IMR-90 (cell line): ENCODE measurements around the gene XRCC3. TPM values are rescaled to one million over a fixed set of nuclear protein-coding genes. Genes with fewer than 3 reads are reported as not detected.

Experiments
- ATAC-seq: fragments of 200-7000 bp; cut with Tn5 transposase; 2 replicates; pipeline ENCODE4 v1.9.1; 2020; ENCODE audit warnings: low read depth, mild to moderate bottlenecking, moderate library complexity
- Bru-seq: library from RNA; stranded (reverse); fragments of 400-500 nt; gene quantifications from one replicate; lab custom pipeline; 2021; lab: Mats Ljungman, UMichigan
- BruChase-seq, 2 experiments: library from RNA; stranded (reverse); fragments of 400-500 nt; gene quantifications; one replicate each; lab custom pipeline; 2021; lab: Mats Ljungman, UMichigan
- BruUV-seq: library from RNA; stranded (reverse); fragments of 400-500 nt; replicated peaks from 2 replicates; lab custom pipeline; 2021; lab: Mats Ljungman, UMichigan
- CTCF ChIA-PET: fragments of 300-600 bp; formaldehyde crosslinking; extraction: SDS; loops from one replicate; lab custom pipeline; 2021; ENCODE audit warnings: antibody characterized with exemption; lab: Yijun Ruan, JAX
- POLR2A ChIA-PET: fragments of 300-600 bp; sonication (Branson Sonifier 250); formaldehyde crosslinking; loops from one replicate; lab custom pipeline; 2022; ENCODE audit warnings: antibody characterized with exemption; ENCODE audit not compliant: unreplicated experiment; lab: Charles Lee
- DNase-seq: peaks from one replicate; pipeline ENCODE4 v3.0.0; 2013
- H2AFZ ChIP-seq: replicated peaks from 2 replicates; pipeline ENCODE3; 2013; ENCODE audit warnings: low read length, mild to moderate bottlenecking; ENCODE audit not compliant: poor library complexity
- H2AK5ac ChIP-seq: 2 replicates; pipeline ENCODE4 v1.6.1; 2013; ENCODE audit warnings: low read depth, low read length, inconsistent platforms
- H2AK9ac ChIP-seq: replicated peaks from 2 replicates; pipeline ENCODE3; 2013; ENCODE audit warnings: mild to moderate bottlenecking, low read depth, low read length, moderate library complexity; ENCODE audit not compliant: poor library complexity
- H2BK120ac ChIP-seq: 2 replicates; pipeline ENCODE4 v1.6.1; 2013; ENCODE audit warnings: low read depth, low read length, inconsistent platforms
- H2BK15ac ChIP-seq: 3 replicates; pipeline ENCODE4 v1.6.1; 2013; ENCODE audit warnings: low read depth, low read length, inconsistent platforms
- H2BK20ac ChIP-seq: 2 replicates; pipeline ENCODE4 v1.6.1; 2013; ENCODE audit warnings: low read depth, mild to moderate bottlenecking, inconsistent platforms, low read length, moderate library complexity
- H2BK5ac ChIP-seq: 2 replicates; pipeline ENCODE4 v1.6.1; 2013; ENCODE audit warnings: mild to moderate bottlenecking, low read depth, low read length, inconsistent platforms; ENCODE audit not compliant: poor library complexity, severe bottlenecking
- H3K14ac ChIP-seq: replicated peaks from 2 replicates; pipeline ENCODE4 v1.6.1; 2013; ENCODE audit warnings: low read depth, low read length, inconsistent platforms
- H3K18ac ChIP-seq: 2 replicates; pipeline ENCODE4 v1.6.1; 2013; ENCODE audit warnings: low read depth, low read length, control low read depth
- H3K23ac ChIP-seq: 2 replicates; pipeline ENCODE4 v1.6.1; 2013; ENCODE audit warnings: low read depth, low read length, inconsistent platforms
- H3K27ac ChIP-seq: 2 replicates; pipeline ENCODE4 v1.5.1; 2013; ENCODE audit warnings: mild to moderate bottlenecking, control low read depth, low read length; ENCODE audit not compliant: insufficient read depth
- H3K27me3 ChIP-seq: 2 replicates; pipeline ENCODE4 v1.6.1; 2013; ENCODE audit warnings: low read length; ENCODE audit not compliant: control insufficient read depth, insufficient read depth
- H3K36me3 ChIP-seq: 2 replicates; pipeline ENCODE4 v1.6.1; 2013; ENCODE audit warnings: low read length, mixed read lengths; ENCODE audit not compliant: control insufficient read depth, insufficient read depth
- H3K4ac ChIP-seq: 2 replicates; pipeline ENCODE4 v1.6.1; 2013; ENCODE audit warnings: low read depth, low read length, inconsistent platforms
- H3K4me1 ChIP-seq: 2 replicates; pipeline ENCODE4 v1.6.1; 2013; ENCODE audit warnings: low read length, mixed read lengths; ENCODE audit not compliant: control insufficient read depth, insufficient read depth
- H3K4me2 ChIP-seq: 2 replicates; pipeline ENCODE4 v1.6.1; 2013; ENCODE audit warnings: low read depth, mild to moderate bottlenecking, control low read depth, low read length, moderate library complexity
- H3K4me3 ChIP-seq: 2 replicates; pipeline ENCODE4 v1.5.1; 2013; ENCODE audit warnings: low read depth, mild to moderate bottlenecking, control low read depth, low read length, moderate library complexity; ENCODE audit not compliant: insufficient read depth
- H3K56ac ChIP-seq: 2 replicates; pipeline ENCODE4 v1.6.1; 2013; ENCODE audit warnings: low read length, inconsistent platforms; ENCODE audit not compliant: insufficient read depth; ENCODE audit errors: extremely low read depth
- H3K79me1 ChIP-seq, 2 experiments: 2 replicates each; pipeline ENCODE4 v1.6.1; 2013; ENCODE audit warnings: low read length in 2 of 2, inconsistent platforms in 1 of 2, low read depth in 1 of 2
- H3K9ac ChIP-seq: 2 replicates; pipeline ENCODE4 v1.6.1; 2013; ENCODE audit warnings: low read depth, low read length, control low read depth
- H3K9me1 ChIP-seq: 2 replicates; pipeline ENCODE4 v1.6.1; 2013; ENCODE audit warnings: low read length, inconsistent platforms; ENCODE audit not compliant: insufficient read depth
- H3K9me3 ChIP-seq: 2 replicates; pipeline ENCODE4 v1.6.1; 2013; ENCODE audit warnings: low read length; ENCODE audit not compliant: control insufficient read depth, insufficient read depth
- H4K20me1 ChIP-seq: 2 replicates; pipeline ENCODE4 v1.6.1; 2013; ENCODE audit warnings: low read length, inconsistent platforms; ENCODE audit not compliant: insufficient read depth
- H4K5ac ChIP-seq: 2 replicates; pipeline ENCODE4 v1.6.1; 2013; ENCODE audit warnings: mild to moderate bottlenecking, low read depth, low read length, control low read depth
- H4K8ac ChIP-seq, 2 experiments: 2 replicates each; pipeline ENCODE4 v1.6.1; 2013; ENCODE audit warnings: low read depth in 2 of 2, low read length in 2 of 2, control low read depth in 1 of 2, inconsistent platforms in 1 of 2
- H4K91ac ChIP-seq: 2 replicates; pipeline ENCODE4 v1.6.1; 2013; ENCODE audit warnings: low read depth, low read length, inconsistent platforms; ENCODE audit not compliant: insufficient read depth
- BHLHE40 ChIP-seq: fragments of 150-350 bp; IDR thresholded peaks from 2 replicates; pipeline ENCODE4 v1.6.1; 2016; ENCODE audit warnings: mild to moderate bottlenecking, low read depth, low read length
- CHD1 ChIP-seq: IDR thresholded peaks from 2 replicates; pipeline ENCODE4 v1.6.1; 2012; ENCODE audit warnings: low read depth, low read length, improper control_type of control experiment
- FOS ChIP-seq: fragments of 150-350 bp; IDR thresholded peaks from 2 replicates; pipeline ENCODE4 v1.6.1; 2016; ENCODE audit warnings: low read depth, low read length
- MAFK ChIP-seq: IDR thresholded peaks from 2 replicates; pipeline ENCODE4 v1.6.1; 2012; ENCODE audit warnings: low read depth, low read length, improper control_type of control experiment
- MXI1 ChIP-seq: IDR thresholded peaks from 2 replicates; pipeline ENCODE4 v1.6.1; 2012; ENCODE audit warnings: low read depth, mild to moderate bottlenecking, low read length, moderate library complexity, borderline replicate concordance
- NFE2L2 ChIP-seq: fragments of 150-350 bp; IDR thresholded peaks from 2 replicates; pipeline ENCODE4 v1.6.1; 2016; ENCODE audit warnings: low read depth, mild to moderate bottlenecking, low read length
- POLR2A ChIP-seq: IDR thresholded peaks from 2 replicates; pipeline ENCODE4 v1.6.1; 2012; ENCODE audit warnings: mild to moderate bottlenecking, low read depth, low read length
- RAD21 ChIP-seq: IDR thresholded peaks from 2 replicates; pipeline ENCODE4 v1.6.1; 2012; ENCODE audit warnings: low read length, improper control_type of control experiment
- RFX5 ChIP-seq: IDR thresholded peaks from 2 replicates; pipeline ENCODE4 v1.8.0; 2012; ENCODE audit warnings: low read depth, mild to moderate bottlenecking, low read length, moderate library complexity
- SMC3 ChIP-seq: fragments of 150-350 bp; IDR thresholded peaks from 2 replicates; pipeline ENCODE4 v1.6.1; 2016; ENCODE audit warnings: low read depth, mild to moderate bottlenecking, antibody characterized with exemption, low read length, moderate library complexity
- WGBS, 2 experiments: methylation state at CpG; one replicate each; pipeline versions ENCODE4 v1.1.5 to v1.1.7; 2013; ENCODE audit warnings: missing lambda C conversion rate in 2 of 2; ENCODE audit not compliant: insufficient read length in 1 of 2; ENCODE audit errors: extremely low coverage in 2 of 2; 5-methylcytosine and 5-hydroxymethylcytosine counted together
- dilution Hi-C: fragments of 300-500 bp; cut with HindIII; formaldehyde crosslinking; loops from one replicate; pipeline ENCODE4 v1.14.3; 2018; ENCODE audit warnings: low sequenced_read_pairs; ENCODE audit not compliant: unreplicated experiment
- in situ Hi-C: fragments of 300-500 bp; cut with MboI; formaldehyde crosslinking; loops from 3 replicates; pipeline ENCODE4 v1.14.3; 2019; ENCODE audit warnings: low sequenced_read_pairs, inconsistent platforms, mixed read lengths
- intact Hi-C: fragments of 100-400 bp; cut with micrococcal nuclease; formaldehyde crosslinking; loops from 2 replicates; pipeline ENCODE4 v1.10.0; 2022
- long read RNA-seq: library from polyadenylated mRNA; unstranded; transcript quantifications from one replicate; pipeline ENCODE4 v2.0.0, GENCODE V29; 2021; ENCODE audit not compliant: unreplicated experiment
- polyA plus RNA-seq, 3 experiments: library from polyadenylated mRNA; depleted of rRNA; stranded (reverse); fragments of >200 nt; gene quantifications; 2 replicates each; pipeline ENCODE4 v1.2.3, GENCODE V29; 2012; ENCODE audit warnings: low replicate concordance in 1 of 3
- total RNA-seq: library from RNA; depleted of rRNA; stranded (reverse); fragments of >200 nt; gene quantifications from 2 replicates; pipeline ENCODE4 v1.2.3, GENCODE V29; 2012; rRNA removed
- TF ChIP-seq, protein P1 (sequence below): fragments of 150-350 bp; IDR thresholded peaks from 2 replicates; pipeline ENCODE4 v1.6.1; 2016; ENCODE audit warnings: low read depth, mild to moderate bottlenecking, low read length, moderate library complexity, borderline replicate concordance
- TF ChIP-seq, protein P2 (sequence below): conservative IDR thresholded peaks from 2 replicates; pipeline ENCODE4 v1.5.1; 2012; ENCODE audit warnings: mild to moderate bottlenecking, low read depth, low read length, improper control_type of control experiment

The XRCC3 gene
- total RNA-seq (7.5 and 8.1 TPM in 2 replicates), polyA plus RNA-seq (2012; rRNA removed) (9.0 and 9.5 TPM in 2 replicates), Bru-seq, nascent RNA (percentile 42 among the genes with signal in this experiment), BruChase-seq, experiment 1, labeled RNA remaining after a 6-hour chase (percentile 44 among the genes with signal in this experiment), BruChase-seq, experiment 2, labeled RNA remaining after a 2-hour chase (percentile 36 among the genes with signal in this experiment)
- polyA plus RNA-seq (2012; cell fraction: cytosol; rRNA removed), result 5.3 and 5.5 TPM in 2 replicates
- 29.9 and 33.1 TPM in 2 replicates for polyA plus RNA-seq (2012; cell fraction: nucleus; rRNA removed; ENCODE audit: low replicate concordance)
- long read RNA-seq, partial matches to known transcripts, result 1 of 8 reads
- long read RNA-seq, other reads (novel, unspliced or antisense), result 4 of 8 reads

DNA sequence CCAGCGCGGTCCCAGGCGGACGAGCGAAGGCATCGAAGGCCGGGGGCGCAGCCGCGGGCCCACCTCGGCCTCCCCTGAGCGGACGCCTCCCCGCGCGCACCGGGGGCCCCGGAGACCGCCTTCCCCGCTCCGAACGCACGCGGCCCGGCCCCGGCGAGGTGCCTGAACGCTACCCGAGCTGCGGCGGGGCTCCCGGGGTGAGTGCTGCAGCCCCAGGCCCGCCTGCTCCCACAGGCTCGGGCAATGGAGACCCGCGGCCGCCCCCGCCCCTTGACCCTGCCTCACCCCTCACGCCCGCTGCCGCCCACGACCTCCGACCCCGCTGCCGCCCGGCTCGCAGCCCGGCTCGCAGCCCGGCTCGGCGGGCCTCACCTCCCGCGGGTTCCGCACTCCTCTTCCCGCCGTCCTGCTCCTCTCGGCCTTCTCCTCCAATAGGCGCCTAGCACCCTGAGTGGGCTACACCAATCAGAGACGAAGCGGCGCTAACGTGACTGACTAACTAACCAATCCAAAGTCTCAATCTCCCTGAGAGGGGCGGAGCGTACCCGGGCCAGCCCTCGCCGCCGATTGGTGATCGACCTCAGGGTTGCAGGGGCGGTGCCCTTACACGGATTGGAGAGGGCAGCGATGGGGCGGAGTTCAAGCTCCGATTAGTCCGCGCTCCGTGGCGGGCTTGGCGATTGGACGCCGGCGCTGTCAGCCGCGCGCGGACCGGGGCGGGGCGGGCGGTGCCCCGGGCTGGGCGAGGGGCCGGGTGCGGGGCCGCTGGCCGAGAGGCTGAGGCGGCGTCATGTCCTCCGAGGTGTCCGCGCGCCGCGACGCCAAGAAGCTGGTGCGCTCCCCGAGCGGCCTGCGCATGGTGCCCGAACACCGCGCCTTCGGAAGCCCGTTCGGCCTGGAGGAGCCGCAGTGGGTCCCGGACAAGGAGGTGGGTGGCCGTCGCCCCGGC lies at the start of gene XRCC3, which contains the start of gene ZFYVE21:
Gene XRCC3 (minus strand): TSS at position 400 of the 949 bp plus-strand sequence. CDS start 4,364 bp downstream, outside the sequence.
Gene ZFYVE21 (plus strand): TSS at position 759 of the 949 bp plus-strand sequence. CDS start 32 bp downstream, at position 791.
- Histone ChIP-seq H3K56ac (0 out of 2 replicates have a peak within 1 kb of the TSS, but pooled peaks have one; percentile 46), H3K9ac (peak within 1 kb of the TSS; percentile 65), H2AFZ (peak within 1 kb of the TSS; percentile 91), H3K14ac (peak within 1 kb of the TSS; percentile 53; the same call in 1 of the 2 replicates), H3K18ac (no peak within 1 kb of the TSS), H3K4me2 (peak within 1 kb of the TSS; percentile 98), H4K20me1 (peaks cover 40% of the 10 kb centered on the region), H3K79me1 (peaks cover 32 to 78% of the 10 kb centered on the region in 2 experiments), H4K91ac (no peak within 1 kb of the TSS), H2BK120ac (no peak within 1 kb of the TSS), H2BK15ac (no peak within 1 kb of the TSS), H3K27ac (peak within 1 kb of the TSS; percentile 48), H2AK9ac (peak within 1 kb of the TSS; percentile 86), H2AK5ac (0 out of 2 replicates have a peak within 1 kb of the TSS, but pooled peaks have one; percentile 31), H3K23ac (peak within 1 kb of the TSS; percentile 68; the same call in 1 of the 2 replicates), H3K9me1 (peaks cover 4% of the 10 kb centered on the region), H3K9me3 (no peaks in the 10 kb centered on the region), H4K5ac (no peak within 1 kb of the TSS), H2BK5ac (peak within 1 kb of the TSS; percentile 25), H3K4ac (peak within 1 kb of the TSS; percentile 69; the same call in 1 of the 2 replicates), H3K36me3 (no peaks in the 10 kb centered on the region), H3K4me1 (peaks cover 10% of the 10 kb centered on the region), H3K27me3 (no peaks in the 10 kb centered on the region), H4K8ac (peak within 1 kb of the TSS in 1 of 2 experiments; percentile 35; a peak in 2 of 4 replicates), H2BK20ac (no peak within 1 kb of the TSS), H3K4me3 (peak within 1 kb of the TSS; percentile 83)
- BruUV-seq, result no TSS peak
- ChIA-PET POLR2A (no interaction called here), CTCF (no interaction called here)
- ATAC-seq (peak; percentile 93), DNase-seq (peak; percentile 99)
- intact Hi-C loops (loop anchor here (1.0 to 5.0 kb wide), 2 partner anchors 195 to 267 kb away; no protein-coding TSS in a partner anchor), in situ Hi-C loops (no loop called here), dilution Hi-C loops (no loop called here)
- 1% methylated on average over 57 of the region's 121 CpGs; no CpG with 5 or more reads in 1 of the 2 experiments for WGBS, 2 experiments
- TF ChIP-seq NFE2L2 (no peak), RAD21 (no peak), POLR2A (peak; percentile 71; the same call in 1 of the 2 replicates), RFX5 (no peak), CHD1 (0 out of 2 replicates have a peak, but pooled peaks have one; percentile 61), MXI1 (0 out of 2 replicates have a peak, but pooled peaks have one; percentile 4), SMC3 (no peak), FOS (peak; percentile 85; the same call in 1 of the 2 replicates), MAFK (no peak), BHLHE40 (no peak)
- TF ChIP-seq, protein P1, sequence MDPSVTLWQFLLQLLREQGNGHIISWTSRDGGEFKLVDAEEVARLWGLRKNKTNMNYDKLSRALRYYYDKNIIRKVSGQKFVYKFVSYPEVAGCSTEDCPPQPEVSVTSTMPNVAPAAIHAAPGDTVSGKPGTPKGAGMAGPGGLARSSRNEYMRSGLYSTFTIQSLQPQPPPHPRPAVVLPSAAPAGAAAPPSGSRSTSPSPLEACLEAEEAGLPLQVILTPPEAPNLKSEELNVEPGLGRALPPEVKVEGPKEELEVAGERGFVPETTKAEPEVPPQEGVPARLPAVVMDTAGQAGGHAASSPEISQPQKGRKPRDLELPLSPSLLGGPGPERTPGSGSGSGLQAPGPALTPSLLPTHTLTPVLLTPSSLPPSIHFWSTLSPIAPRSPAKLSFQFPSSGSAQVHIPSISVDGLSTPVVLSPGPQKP, result no peak
- TF ChIP-seq, protein P2, sequence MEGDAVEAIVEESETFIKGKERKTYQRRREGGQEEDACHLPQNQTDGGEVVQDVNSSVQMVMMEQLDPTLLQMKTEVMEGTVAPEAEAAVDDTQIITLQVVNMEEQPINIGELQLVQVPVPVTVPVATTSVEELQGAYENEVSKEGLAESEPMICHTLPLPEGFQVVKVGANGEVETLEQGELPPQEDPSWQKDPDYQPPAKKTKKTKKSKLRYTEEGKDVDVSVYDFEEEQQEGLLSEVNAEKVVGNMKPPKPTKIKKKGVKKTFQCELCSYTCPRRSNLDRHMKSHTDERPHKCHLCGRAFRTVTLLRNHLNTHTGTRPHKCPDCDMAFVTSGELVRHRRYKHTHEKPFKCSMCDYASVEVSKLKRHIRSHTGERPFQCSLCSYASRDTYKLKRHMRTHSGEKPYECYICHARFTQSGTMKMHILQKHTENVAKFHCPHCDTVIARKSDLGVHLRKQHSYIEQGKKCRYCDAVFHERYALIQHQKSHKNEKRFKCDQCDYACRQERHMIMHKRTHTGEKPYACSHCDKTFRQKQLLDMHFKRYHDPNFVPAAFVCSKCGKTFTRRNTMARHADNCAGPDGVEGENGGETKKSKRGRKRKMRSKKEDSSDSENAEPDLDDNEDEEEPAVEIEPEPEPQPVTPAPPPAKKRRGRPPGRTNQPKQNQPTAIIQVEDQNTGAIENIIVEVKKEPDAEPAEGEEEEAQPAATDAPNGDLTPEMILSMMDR, result no peak
